Middle frontal gyrus (tissue), 1 donor: ENCODE data around the gene CORO1A.
"Not testable (repeated sequence)": the region's sequence is repeated elsewhere in the genome, so short reads cannot be mapped to it uniquely, and the experiment has no call there.

Experiments used
- DNase-seq: peaks from one replicate; pipeline ENCODE4 v3.0.0-alpha.2; 2015; ENCODE audit warnings: low spot score; ENCODE audit errors: extremely low spot score

Gene CORO1A

GRCh38 chr16:30183233-30184095 lies at the start of gene CORO1A:
Gene CORO1A, plus strand, starts transcription at chr16:30183602. Its CDS starts 1,608 bp downstream, at chr16:30185210.
- peak; percentile 72 for DNase-seq

GRCh38 chr16:30136971-30137605 lies 46.3 kb upstream of the CORO1A start:
- DNase-seq: no peak

- no peak for DNase-seq
These were observed 45.5 kb upstream of the CORO1A start for GRCh38 chr16:30137897-30138296.

- DNase-seq: no peak
These were observed 43.6 kb upstream of the CORO1A start for GRCh38 chr16:30139583-30140481.

GRCh38 chr16:30141750-30142149 lies 41.7 kb upstream of the CORO1A start:
- no peak for DNase-seq

- DNase-seq: no peak
These were observed 40.6 kb upstream of the CORO1A start for GRCh38 chr16:30142672-30143346.

GRCh38 chr16:30143347-30143702 lies 40.1 kb upstream of the CORO1A start:
- no peak for DNase-seq

GRCh38 chr16:30144017-30144416 lies 39.4 kb upstream of the CORO1A start:
- no peak for DNase-seq

GRCh38 chr16:30144917-30145316 lies 38.5 kb upstream of the CORO1A start:
- DNase-seq: no peak

GRCh38 chr16:30145657-30146056 lies 37.7 kb upstream of the CORO1A start:
- no peak for DNase-seq

- DNase-seq: no peak
These were observed 35.4 kb upstream of the CORO1A start for GRCh38 chr16:30147843-30148510.

GRCh38 chr16:30149250-30149930 lies 34.0 kb upstream of the CORO1A start:
- DNase-seq: no peak

- DNase-seq: no peak
These were observed 32.3 kb upstream of the CORO1A start for GRCh38 chr16:30151091-30151490.

GRCh38 chr16:30152517-30152916 lies 30.9 kb upstream of the CORO1A start:
- no peak for DNase-seq

GRCh38 chr16:30155188-30155587 lies 28.2 kb upstream of the CORO1A start:
- no peak for DNase-seq

- DNase-seq: no peak
These were observed 26.2 kb upstream of the CORO1A start for GRCh38 chr16:30157214-30157613.

- no peak for DNase-seq
These were observed 19.9 kb upstream of the CORO1A start for GRCh38 chr16:30163538-30163937.

- DNase-seq: no peak
These were observed 17.1 kb upstream of the CORO1A start for GRCh38 chr16:30166202-30166902.

GRCh38 chr16:30168746-30169145 lies 14.7 kb upstream of the CORO1A start:
- not testable (repeated sequence) for DNase-seq
